ENCODE results near the gene KIF22. TPM values are rescaled to one million over a fixed set of nuclear protein-coding genes. Genes with fewer than 3 reads are reported as not detected.

The KIF22 gene
- total RNA-seq, 1 donor from 2014 or later, result 40.7 TPM

DNA sequence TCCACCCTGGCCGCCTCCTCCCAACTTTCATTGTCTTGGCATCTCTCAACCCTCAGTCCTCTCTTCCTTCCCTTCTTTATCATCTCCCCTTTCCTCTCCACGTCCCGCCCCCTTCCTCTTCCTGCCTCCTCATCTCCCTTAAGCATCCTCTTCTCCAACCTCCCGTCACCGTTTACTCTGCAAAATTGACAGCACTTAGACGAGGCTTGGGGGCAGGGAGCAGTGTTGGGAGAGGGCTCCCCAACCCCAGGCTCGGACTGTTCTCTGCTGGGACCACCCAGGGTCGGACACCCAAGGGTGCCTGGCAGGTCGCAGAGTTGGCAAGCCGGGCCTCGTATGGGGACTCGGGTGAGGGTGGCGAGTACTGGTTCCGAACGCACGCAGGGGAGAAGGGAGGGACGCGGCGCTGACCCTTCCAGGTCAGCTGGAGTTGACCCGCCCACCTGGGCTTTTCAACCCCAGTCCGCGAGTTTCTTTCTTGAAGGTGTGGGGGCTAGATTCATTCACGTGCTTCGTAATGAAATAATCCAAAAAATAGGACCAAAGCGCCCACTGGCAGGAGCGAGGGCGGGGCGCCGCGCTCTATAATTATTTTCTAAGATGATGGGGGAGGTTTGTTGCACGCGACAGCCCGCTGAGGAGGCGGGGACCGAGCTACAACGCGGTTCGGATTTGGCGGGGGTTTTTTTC is 24.6 kb downstream of the KIF22 start:
- TF ChIP-seq, protein P1, sequence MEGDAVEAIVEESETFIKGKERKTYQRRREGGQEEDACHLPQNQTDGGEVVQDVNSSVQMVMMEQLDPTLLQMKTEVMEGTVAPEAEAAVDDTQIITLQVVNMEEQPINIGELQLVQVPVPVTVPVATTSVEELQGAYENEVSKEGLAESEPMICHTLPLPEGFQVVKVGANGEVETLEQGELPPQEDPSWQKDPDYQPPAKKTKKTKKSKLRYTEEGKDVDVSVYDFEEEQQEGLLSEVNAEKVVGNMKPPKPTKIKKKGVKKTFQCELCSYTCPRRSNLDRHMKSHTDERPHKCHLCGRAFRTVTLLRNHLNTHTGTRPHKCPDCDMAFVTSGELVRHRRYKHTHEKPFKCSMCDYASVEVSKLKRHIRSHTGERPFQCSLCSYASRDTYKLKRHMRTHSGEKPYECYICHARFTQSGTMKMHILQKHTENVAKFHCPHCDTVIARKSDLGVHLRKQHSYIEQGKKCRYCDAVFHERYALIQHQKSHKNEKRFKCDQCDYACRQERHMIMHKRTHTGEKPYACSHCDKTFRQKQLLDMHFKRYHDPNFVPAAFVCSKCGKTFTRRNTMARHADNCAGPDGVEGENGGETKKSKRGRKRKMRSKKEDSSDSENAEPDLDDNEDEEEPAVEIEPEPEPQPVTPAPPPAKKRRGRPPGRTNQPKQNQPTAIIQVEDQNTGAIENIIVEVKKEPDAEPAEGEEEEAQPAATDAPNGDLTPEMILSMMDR (IDR thresholded peaks at IDR 0.05; ENCODE audit: unreplicated experiment), result no peak
- H3K27me3 Mint-ChIP-seq (ENCODE audit: unreplicated experiment), result peaks cover 26% of the 10 kb centered on the region
- DNase-seq (ENCODE audit: low spot score), result peak; percentile 40
- H3K36me3 Mint-ChIP-seq (ENCODE audit: low read depth, unreplicated experiment), result peaks cover 20% of the 10 kb centered on the region
- no peaks in the 10 kb centered on the region for H3K9me3 Mint-ChIP-seq (ENCODE audit: unreplicated experiment)
- H3K4me3 Mint-ChIP-seq (ENCODE audit: unreplicated experiment), result peak overlapping the region; percentile 95
- peak overlapping the region; percentile 70 for H3K27ac Mint-ChIP-seq (ENCODE audit: unreplicated experiment)
- H3K4me1 Mint-ChIP-seq (ENCODE audit: unreplicated experiment), result peaks cover 59% of the 10 kb centered on the region

DNA sequence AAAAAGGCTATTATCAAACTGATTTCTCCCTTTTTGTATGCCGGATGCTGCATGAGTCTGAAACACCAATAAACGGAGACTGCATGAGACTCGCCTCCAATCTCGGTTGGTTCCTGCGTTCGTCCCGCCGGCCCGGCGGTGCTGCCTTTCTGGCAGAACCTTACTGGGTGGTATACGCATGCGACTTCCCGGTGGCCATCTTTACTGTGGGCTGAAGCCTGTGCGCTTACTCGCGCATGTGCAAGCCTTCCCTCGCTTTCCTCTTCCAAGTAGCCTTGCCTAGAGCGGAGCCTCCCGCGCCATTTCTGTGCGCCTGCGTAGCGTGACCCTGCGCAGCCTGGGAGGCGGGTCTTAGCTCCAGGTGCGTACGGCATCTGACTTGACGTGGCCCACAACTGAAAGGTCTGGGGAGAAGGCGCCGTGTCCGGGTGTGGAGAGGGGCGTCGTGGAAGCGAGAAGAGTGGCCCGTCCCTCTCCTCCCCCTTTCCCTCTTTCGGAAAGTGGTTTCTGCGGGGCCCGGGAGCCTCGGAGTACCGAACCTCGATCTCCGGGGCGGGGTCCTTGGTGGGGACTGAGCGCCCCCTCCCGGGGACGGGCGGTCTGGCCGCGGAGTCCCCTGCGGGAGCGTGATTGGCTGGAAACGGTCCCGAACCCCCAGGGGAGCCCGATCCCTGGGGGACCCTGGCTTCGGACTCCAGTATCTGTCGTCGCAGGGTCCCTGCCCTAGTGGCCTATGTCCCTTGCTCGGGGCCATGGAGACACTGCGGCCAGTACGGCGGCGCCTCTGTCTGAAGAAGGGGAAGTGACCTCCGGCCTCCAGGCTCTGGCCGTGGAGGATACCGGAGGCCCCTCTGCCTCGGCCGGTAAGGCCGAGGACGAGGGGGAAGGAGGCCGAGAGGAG is 25.5 kb downstream of the KIF22 start, which contains the start of gene PAGR1:
Gene PAGR1 (plus strand): TSS at position 360 of the 901 bp plus-strand sequence. CDS start 374 bp downstream, at position 734.
- peaks cover 51% of the 10 kb centered on the region for H3K4me1 Mint-ChIP-seq (ENCODE audit: unreplicated experiment)

DNA sequence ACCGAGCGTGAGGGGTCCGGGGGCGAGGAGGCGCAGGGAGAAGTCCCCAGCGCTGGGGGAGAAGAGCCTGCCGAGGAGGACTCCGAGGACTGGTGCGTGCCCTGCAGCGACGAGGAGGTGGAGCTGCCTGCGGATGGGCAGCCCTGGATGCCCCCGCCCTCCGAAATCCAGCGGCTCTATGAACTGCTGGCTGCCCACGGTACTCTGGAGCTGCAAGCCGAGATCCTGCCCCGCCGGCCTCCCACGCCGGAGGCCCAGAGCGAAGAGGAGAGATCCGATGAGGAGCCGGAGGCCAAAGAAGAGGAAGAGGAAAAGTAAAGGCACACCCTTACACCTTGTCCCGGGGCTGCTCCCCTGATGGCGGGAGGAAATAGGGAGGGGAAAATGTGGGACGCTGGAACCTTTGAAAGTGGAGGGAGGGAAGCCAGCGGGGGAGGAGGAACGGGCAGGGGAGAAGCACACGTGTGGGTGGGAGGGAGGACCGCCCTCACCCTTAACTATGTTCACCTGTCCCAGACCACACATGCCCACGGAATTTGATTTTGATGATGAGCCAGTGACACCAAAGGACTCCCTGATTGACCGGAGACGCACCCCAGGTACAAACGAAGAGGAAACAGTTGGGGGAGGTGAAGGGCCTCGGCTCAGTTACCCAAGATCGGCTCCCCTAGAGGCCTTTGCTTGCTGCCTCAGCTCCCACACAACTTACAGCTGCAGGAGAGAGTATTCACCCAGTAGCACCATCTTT is 26.3 kb downstream of the KIF22 start:
- Mint-ChIP-seq H3K4me3 (ENCODE audit: unreplicated experiment) (peak overlapping the region; percentile 92), H3K27me3 (ENCODE audit: unreplicated experiment) (peaks cover 23% of the 10 kb centered on the region), H3K9me3 (ENCODE audit: unreplicated experiment) (no peaks in the 10 kb centered on the region), H3K27ac (ENCODE audit: unreplicated experiment) (no peak overlapping the region), H3K36me3 (ENCODE audit: low read depth, unreplicated experiment) (peaks cover 20% of the 10 kb centered on the region), H3K4me1 (ENCODE audit: unreplicated experiment) (peaks cover 49% of the 10 kb centered on the region)
- TF ChIP-seq, protein P1 (IDR thresholded peaks at IDR 0.05; ENCODE audit: unreplicated experiment), result no peak
- peak; percentile 48 for DNase-seq (ENCODE audit: low spot score)

More for the DNA sequence above, 25.5 kb downstream of the KIF22 start, which contains the start of gene PAGR1:
- TF ChIP-seq, protein P1 (IDR thresholded peaks at IDR 0.05; ENCODE audit: unreplicated experiment), result peak; percentile 83
- Mint-ChIP-seq H3K4me3 (ENCODE audit: unreplicated experiment) (peak within 1 kb of the TSS; percentile 95), H3K9me3 (ENCODE audit: unreplicated experiment) (no peaks in the 10 kb centered on the region), H3K36me3 (ENCODE audit: low read depth, unreplicated experiment) (peaks cover 20% of the 10 kb centered on the region), H3K27me3 (ENCODE audit: unreplicated experiment) (peaks cover 23% of the 10 kb centered on the region), H3K27ac (ENCODE audit: unreplicated experiment) (peak within 1 kb of the TSS; percentile 70)
- DNase-seq (ENCODE audit: low spot score), result peak; percentile 94

DNA sequence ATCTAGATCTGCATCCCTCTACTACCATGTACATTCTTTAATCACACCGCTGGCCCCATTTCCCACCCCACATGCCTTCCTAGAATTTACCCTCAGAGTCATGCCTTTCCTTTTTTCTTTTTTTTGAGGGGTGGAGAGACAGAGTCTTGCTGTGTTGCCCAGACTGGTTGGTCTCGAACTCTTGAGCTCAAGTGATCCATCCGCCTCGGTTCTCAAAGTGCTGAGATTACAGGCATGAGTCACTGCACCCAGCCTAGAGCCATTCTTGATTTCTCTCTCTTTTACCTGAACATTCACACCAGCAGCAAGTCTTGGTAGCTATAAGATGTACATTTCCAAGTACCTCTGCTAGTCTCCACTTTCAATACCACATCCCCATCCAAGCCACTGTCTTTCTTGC is 27.5 kb downstream of the KIF22 start:
- no peaks in the 10 kb centered on the region for H3K9me3 Mint-ChIP-seq (ENCODE audit: unreplicated experiment)
- TF ChIP-seq, protein P1 (IDR thresholded peaks at IDR 0.05; ENCODE audit: unreplicated experiment), result no peak
- H3K4me1 Mint-ChIP-seq (ENCODE audit: unreplicated experiment), result peaks cover 42% of the 10 kb centered on the region
- no peak for DNase-seq (ENCODE audit: low spot score)
- H3K4me3 Mint-ChIP-seq (ENCODE audit: unreplicated experiment), result peak overlapping the region; percentile 75
- H3K27ac Mint-ChIP-seq (ENCODE audit: unreplicated experiment), result no peak overlapping the region
- peaks cover 15% of the 10 kb centered on the region for H3K27me3 Mint-ChIP-seq (ENCODE audit: unreplicated experiment)
- peaks cover 20% of the 10 kb centered on the region for H3K36me3 Mint-ChIP-seq (ENCODE audit: low read depth, unreplicated experiment)
